Osteoblast (primary cell): ENCODE results near the gene IRGC. TPM values are rescaled to one million over a fixed set of nuclear protein-coding genes. Genes with fewer than 3 reads are reported as not detected.

Source experiments
- DNase-seq: peaks from one replicate; pipeline ENCODE4 v3.0.0; 2011; ENCODE audit warnings: low spot score, mixed read lengths; ENCODE audit not compliant: insufficient read length; ENCODE audit errors: missing footprints
- H2AFZ ChIP-seq: 2 replicates; pipeline ENCODE4 v1.6.0; 2011; ENCODE audit warnings: mild to moderate bottlenecking, low read length
- H3K27ac ChIP-seq: 2 replicates; pipeline ENCODE4 v1.5.1; 2011; ENCODE audit warnings: mild to moderate bottlenecking, low read depth, low read length, moderate library complexity
- H3K27me3 ChIP-seq: 2 replicates; pipeline ENCODE4 v1.6.0; 2012; ENCODE audit warnings: mild to moderate bottlenecking, control low read depth, inconsistent platforms, low read length, moderate library complexity; ENCODE audit not compliant: insufficient read depth
- H3K36me3 ChIP-seq: 2 replicates; pipeline ENCODE4 v1.5.1; 2011; ENCODE audit warnings: mild to moderate bottlenecking, low read length, control low read depth, moderate library complexity; ENCODE audit not compliant: insufficient read depth
- H3K4me1 ChIP-seq: 2 replicates; pipeline ENCODE4 v1.5.1; 2011; ENCODE audit warnings: mild to moderate bottlenecking, low read length, control low read depth, moderate library complexity; ENCODE audit not compliant: insufficient read depth
- H3K4me2 ChIP-seq: 2 replicates; pipeline ENCODE4 v1.6.0; 2011; ENCODE audit warnings: mild to moderate bottlenecking, low read length; ENCODE audit not compliant: insufficient read depth
- H3K4me3 ChIP-seq: fragments of 200-600 bp; sonication (generic); 3 replicates; pipeline ENCODE4 v1.5.1; 2012; ENCODE audit warnings: mild to moderate bottlenecking, low read length, inconsistent platforms; ENCODE audit not compliant: insufficient read depth
- H3K79me2 ChIP-seq: 2 replicates; pipeline ENCODE4 v1.6.0; 2012; ENCODE audit warnings: mild to moderate bottlenecking, low read length, control low read depth, inconsistent platforms; ENCODE audit not compliant: insufficient read depth
- H3K9me3 ChIP-seq: 2 replicates; pipeline ENCODE4 v1.5.1; 2011; ENCODE audit warnings: low read depth, low read length, control low read depth
- H4K20me1 ChIP-seq: 2 replicates; pipeline ENCODE4 v1.6.0; 2012; ENCODE audit warnings: mild to moderate bottlenecking, low read length, control low read depth; ENCODE audit not compliant: insufficient read depth
- CTCF ChIP-seq: IDR thresholded peaks from 2 replicates; pipeline ENCODE4 v1.5.1; 2011; ENCODE audit warnings: mild to moderate bottlenecking, low read depth, low read length, moderate library complexity; ENCODE audit errors: extremely low read depth
- total RNA-seq: library from RNA; depleted of rRNA; stranded (reverse); fragments of >200 nt; gene quantifications from 2 replicates; pipeline ENCODE4 v1.2.3, GENCODE V29; 2012

IRGC gene
- total RNA-seq, 1 donor: not detected

- peaks cover 15% of the 10 kb centered on the region for H3K36me3 ChIP-seq
- no peak for TF ChIP-seq CTCF
- DNase-seq: peak; percentile 11
Observed at GRCh38 chr19:43754253-43754502, 38.3 kb downstream of the IRGC start.

GRCh38 chr19:43754503-43755255 is 38.8 kb downstream of the IRGC start, which contains the start of gene SMG9:
Gene SMG9, minus strand, starts transcription at chr19:43754962. Its CDS starts 4,221 bp downstream, at chr19:43750741.
- peak within 1 kb of the TSS; percentile 89 for H2AFZ ChIP-seq
- H3K27me3 ChIP-seq: no peaks in the 10 kb centered on the region
- peak within 1 kb of the TSS; percentile 99 for H3K27ac ChIP-seq
- H3K4me1 ChIP-seq: peaks cover 71% of the 10 kb centered on the region
- no peak for TF ChIP-seq CTCF
- H4K20me1 ChIP-seq: peaks cover 6% of the 10 kb centered on the region
- DNase-seq: peak; percentile 97
- H3K36me3 ChIP-seq: peaks cover 10% of the 10 kb centered on the region
- peak within 1 kb of the TSS; percentile 98 for H3K4me2 ChIP-seq
- H3K79me2 ChIP-seq: peaks cover 29% of the 10 kb centered on the region
- no peaks in the 10 kb centered on the region for H3K9me3 ChIP-seq
- peak within 1 kb of the TSS; percentile 87 for H3K4me3 ChIP-seq

More at GRCh38 chr19:43754253-43754502, 38.3 kb downstream of the IRGC start:
- Histone ChIP-seq H3K27me3 (no peaks in the 10 kb centered on the region), H3K4me1 (peaks cover 66% of the 10 kb centered on the region), H3K27ac (peak overlapping the region; percentile 99), H2AFZ (peak overlapping the region; percentile 26), H4K20me1 (peaks cover 6% of the 10 kb centered on the region), H3K4me2 (peak overlapping the region; percentile 98), H3K9me3 (no peaks in the 10 kb centered on the region), H3K4me3 (peak overlapping the region; percentile 87), H3K79me2 (peaks cover 34% of the 10 kb centered on the region)

- Histone ChIP-seq H3K36me3 (peaks cover 3% of the 10 kb centered on the region), H3K4me2 (peak overlapping the region; percentile 98), H3K27ac (peak overlapping the region; percentile 99), H3K4me3 (peak overlapping the region; percentile 87), H2AFZ (peak overlapping the region; percentile 68), H4K20me1 (peaks cover 6% of the 10 kb centered on the region), H3K9me3 (no peaks in the 10 kb centered on the region), H3K79me2 (peaks cover 23% of the 10 kb centered on the region), H3K27me3 (no peaks in the 10 kb centered on the region), H3K4me1 (peaks cover 75% of the 10 kb centered on the region)
- TF ChIP-seq CTCF: no peak
- DNase-seq: peak; percentile 89
Observed at GRCh38 chr19:43755256-43755801, 39.5 kb downstream of the IRGC start.

GRCh38 chr19:43759515-43759914 is 43.6 kb downstream of the IRGC start:
- H3K4me1 ChIP-seq: peaks cover 76% of the 10 kb centered on the region
- H4K20me1 ChIP-seq: no peaks in the 10 kb centered on the region
- no peaks in the 10 kb centered on the region for H3K79me2 ChIP-seq
- no peaks in the 10 kb centered on the region for H3K27me3 ChIP-seq
- peak; percentile 70 for TF ChIP-seq CTCF
- peak; percentile 92 for DNase-seq
- peak overlapping the region; percentile 27 for H3K4me2 ChIP-seq
- no peaks in the 10 kb centered on the region for H3K9me3 ChIP-seq
- no peak overlapping the region for H3K4me3 ChIP-seq
- H3K27ac ChIP-seq: peak overlapping the region; percentile 81
- H2AFZ ChIP-seq: peak overlapping the region; percentile 69
- H3K36me3 ChIP-seq: no peaks in the 10 kb centered on the region
